ENCODE data around the gene AUTS2.

The AUTS2 gene

GRCh38 chr7:69598081-69598486 is at the start of gene AUTS2:
Gene AUTS2 (plus strand): TSS chr7:69598475. CDS start chr7:69599654, 1,179 bp downstream.
- DNase-seq: peak; percentile 91

- DNase-seq: no peak
Observed at GRCh38 chr7:69550991-69551390, 47.3 kb upstream of the AUTS2 start.

- no peak for DNase-seq
Observed at GRCh38 chr7:69553190-69553589, 45.1 kb upstream of the AUTS2 start.

GRCh38 chr7:69561266-69561960 is 36.9 kb upstream of the AUTS2 start:
- no peak for DNase-seq

GRCh38 chr7:69564454-69565417 is 33.5 kb upstream of the AUTS2 start:
- DNase-seq: peak; percentile 90

GRCh38 chr7:69567800-69568199 is 30.5 kb upstream of the AUTS2 start:
- DNase-seq: no peak

GRCh38 chr7:69568266-69568665 is 30.0 kb upstream of the AUTS2 start:
- no peak for DNase-seq

GRCh38 chr7:69575651-69576050 is 22.6 kb upstream of the AUTS2 start:
- DNase-seq: no peak

- DNase-seq: no peak
Observed at GRCh38 chr7:69577221-69577620, 21.1 kb upstream of the AUTS2 start.

- no peak for DNase-seq
Observed at GRCh38 chr7:69585169-69585568, 13.1 kb upstream of the AUTS2 start.

GRCh38 chr7:69586321-69586720 is 12.0 kb upstream of the AUTS2 start:
- no peak for DNase-seq

- no peak for DNase-seq
Observed at GRCh38 chr7:69588773-69589172, 9.5 kb upstream of the AUTS2 start.

GRCh38 chr7:69591805-69592204 is 6.5 kb upstream of the AUTS2 start:
- no peak for DNase-seq

GRCh38 chr7:69593511-69593910 is 4.8 kb upstream of the AUTS2 start:
- DNase-seq: no peak

- DNase-seq: no peak
Observed at GRCh38 chr7:69595415-69595814, 2.9 kb upstream of the AUTS2 start.

- no peak for DNase-seq
Observed at GRCh38 chr7:69596056-69596455, 2.2 kb upstream of the AUTS2 start.

- DNase-seq: no peak
Observed at GRCh38 chr7:69596723-69597277, 1.5 kb upstream of the AUTS2 start.

- no peak for DNase-seq
Observed at GRCh38 chr7:69597278-69598076, 798 bp upstream of the AUTS2 start.

- DNase-seq: no peak
Observed at GRCh38 chr7:69598487-69599285, 411 bp downstream of the AUTS2 start.

GRCh38 chr7:69599286-69599954 is 1.1 kb downstream of the AUTS2 start:
- DNase-seq: no peak

- peak; percentile 42 for DNase-seq
Observed at GRCh38 chr7:69599955-69600709, 1.9 kb downstream of the AUTS2 start.
